Measurements from ENCODE around the gene DPF3. TPM values are rescaled to one million over a fixed set of nuclear protein-coding genes. Genes with fewer than 3 reads are reported as not detected.

Gene DPF3
- 1 to 10 TPM in 2 of 3 donors, not detected in 1; 1.5 to 1.8 TPM for polyA plus RNA-seq

- Mint-ChIP-seq H3K27me3 (ENCODE audit: low read depth in 3 of 3) (peaks cover 17 to 34% (median 31%) of the 10 kb centered on the region in 3 donors), H3K9me3 (no peaks in the 10 kb centered on the region), H3K4me3 (peak within 1 kb of the TSS; percentile 94 to 99 (median 96)), H3K36me3 (no peaks in the 10 kb centered on the region), H3K27ac (peak within 1 kb of the TSS; percentile 42 to 85 (median 73)), H3K4me1 (peaks cover 29 to 38% of the 10 kb centered on the region in 2 donors)
- peak; percentile 92 to 93 (median 92) for DNase-seq
These were observed at the start of gene DPF3 for GRCh38 chr14:72893636-72894322. TSS of gene DPF3 (minus strand) at chr14:72894101. CDS start at chr14:72894088, 13 bp downstream.

DNA sequence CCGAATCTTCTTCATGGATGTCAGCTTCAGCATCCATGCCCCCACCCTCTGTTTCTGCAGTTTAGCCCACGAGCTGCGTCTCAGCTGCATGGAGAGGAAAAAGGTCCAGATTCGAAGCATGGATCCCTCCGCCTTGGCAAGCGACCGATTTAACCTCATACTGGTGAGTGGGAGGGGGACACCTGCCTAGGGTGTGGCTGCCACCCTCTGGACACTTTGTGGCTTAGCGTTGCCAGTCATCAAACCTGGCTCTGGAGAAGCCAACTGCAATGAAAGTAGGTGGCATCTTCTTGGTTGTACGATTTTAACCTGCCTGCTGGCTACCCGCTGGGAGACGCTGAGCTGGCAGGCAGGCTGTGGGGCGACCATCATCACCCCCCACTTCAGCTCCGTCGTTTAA lies 49.0 kb upstream of the DPF3 start:
- H3K4me3 Mint-ChIP-seq, result no peak overlapping the region
- peaks cover 3 to 4% of the 10 kb centered on the region in 2 donors for H3K4me1 Mint-ChIP-seq
- no peaks in the 10 kb centered on the region for H3K9me3 Mint-ChIP-seq
- no peak overlapping the region for H3K27ac Mint-ChIP-seq
- H3K36me3 Mint-ChIP-seq, result peaks cover 6 to 43% (median 18%) of the 10 kb centered on the region in 3 donors
- H3K27me3 Mint-ChIP-seq (ENCODE audit: low read depth in 3 of 3), result peaks cover 0 to 2% (median 2%) of the 10 kb centered on the region in 3 donors
- no peak for DNase-seq

- Mint-ChIP-seq H3K4me3 (no peak overlapping the region), H3K9me3 (no peaks in the 10 kb centered on the region), H3K27me3 (ENCODE audit: low read depth in 3 of 3) (peaks cover 0 to 2% (median 2%) of the 10 kb centered on the region in 3 donors), H3K4me1 (peaks cover 15 to 19% of the 10 kb centered on the region in 2 donors), H3K27ac (no peak overlapping the region), H3K36me3 (peaks cover 6 to 40% (median 24%) of the 10 kb centered on the region in 3 donors)
- DNase-seq, result no peak
These were observed 47.5 kb upstream of the DPF3 start for GRCh38 chr14:72941286-72941985.

DNA sequence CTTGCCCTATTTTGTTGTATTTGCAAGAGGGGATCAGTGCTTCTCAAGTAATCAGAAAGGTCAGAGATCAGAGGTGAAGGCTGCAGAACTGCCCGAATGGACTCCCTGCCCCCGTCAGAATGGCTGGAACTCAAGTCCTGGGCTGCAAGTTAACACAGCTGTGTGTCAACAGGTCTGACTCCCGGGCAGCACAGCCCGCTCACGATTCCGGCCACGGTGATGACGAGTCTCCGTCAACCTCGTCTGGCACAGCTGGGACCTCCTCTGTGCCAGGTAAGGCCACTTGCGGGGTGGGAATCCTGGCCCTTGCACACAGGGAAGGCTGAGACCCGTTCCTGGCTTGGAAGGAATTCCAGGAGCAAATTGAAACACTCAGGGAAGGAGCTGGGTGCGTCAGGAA lies 45.7 kb upstream of the DPF3 start:
- Mint-ChIP-seq H3K27ac (no peak overlapping the region), H3K27me3 (ENCODE audit: low read depth in 3 of 3) (peaks cover 0 to 2% (median 0%) of the 10 kb centered on the region in 3 donors), H3K9me3 (no peaks in the 10 kb centered on the region), H3K36me3 (peaks cover 6 to 34% (median 25%) of the 10 kb centered on the region in 3 donors), H3K4me3 (no peak overlapping the region), H3K4me1 (peaks cover 15 to 20% of the 10 kb centered on the region in 2 donors)
- DNase-seq, result no peak

DNA sequence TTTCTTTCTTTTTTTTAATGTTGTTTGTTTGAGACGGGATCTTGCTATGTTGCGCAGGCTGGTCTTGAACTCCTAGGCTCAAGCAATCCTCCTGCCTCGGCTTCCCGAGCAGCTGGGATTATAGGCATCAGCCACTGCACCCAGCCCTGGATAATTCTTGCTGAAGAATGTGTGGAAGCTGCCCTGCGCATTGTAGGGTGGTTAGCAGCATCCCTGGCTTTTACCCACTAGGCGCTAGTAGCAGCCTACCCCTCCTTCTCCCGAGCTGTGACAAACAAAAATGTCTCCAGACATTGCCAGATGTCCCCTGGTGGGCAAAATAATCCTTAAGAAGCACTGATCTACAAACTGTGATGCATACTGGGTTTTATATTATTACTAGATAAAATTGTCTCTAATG lies 39.0 kb upstream of the DPF3 start:
- Mint-ChIP-seq H3K4me1 (peaks cover 11 to 15% of the 10 kb centered on the region in 2 donors), H3K36me3 (peaks cover 0 to 7% (median 2%) of the 10 kb centered on the region in 3 donors), H3K27me3 (ENCODE audit: low read depth in 3 of 3) (peaks cover 0 to 3% (median 0%) of the 10 kb centered on the region in 3 donors), H3K4me3 (no peak overlapping the region), H3K27ac (no peak overlapping the region), H3K9me3 (no peaks in the 10 kb centered on the region)
- DNase-seq, result no peak

GRCh38 chr14:72929316-72930080 lies 35.6 kb upstream of the DPF3 start:
- Mint-ChIP-seq H3K36me3 (no peaks in the 10 kb centered on the region), H3K27ac (no peak overlapping the region), H3K4me1 (peaks cover 12 to 14% of the 10 kb centered on the region in 2 donors), H3K27me3 (ENCODE audit: low read depth in 3 of 3) (peaks cover 3 to 13% (median 6%) of the 10 kb centered on the region in 3 donors), H3K9me3 (no peaks in the 10 kb centered on the region), H3K4me3 (peak overlapping the region in 1 of 5 donors; percentile 32)
- no peak for DNase-seq

DNA sequence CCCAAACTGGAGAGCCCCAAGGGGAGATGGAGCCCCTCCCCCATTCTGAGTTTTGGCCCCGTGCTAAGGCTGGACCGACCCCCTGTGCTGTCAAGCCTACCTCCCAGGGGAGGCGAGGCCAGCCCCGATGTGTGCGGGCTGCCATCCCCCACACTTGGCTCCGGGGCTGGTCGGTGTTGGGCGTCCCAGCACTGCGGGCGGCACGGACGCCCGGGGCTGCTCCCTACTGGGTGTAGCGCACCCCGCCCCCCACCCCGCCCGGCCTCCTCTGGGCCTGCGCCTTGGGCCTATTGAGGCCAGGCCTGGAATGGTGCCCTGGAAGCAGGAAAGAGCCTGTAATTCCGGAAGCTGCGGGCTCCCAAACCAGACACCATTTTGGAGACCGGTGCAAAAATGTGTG lies 35.0 kb upstream of the DPF3 start:
- H3K27ac Mint-ChIP-seq, result no peak overlapping the region
- H3K36me3 Mint-ChIP-seq, result no peaks in the 10 kb centered on the region
- peaks cover 12 to 14% of the 10 kb centered on the region in 2 donors for H3K4me1 Mint-ChIP-seq
- H3K9me3 Mint-ChIP-seq, result no peaks in the 10 kb centered on the region
- DNase-seq, result no peak
- peaks cover 3 to 13% (median 6%) of the 10 kb centered on the region in 3 donors for H3K27me3 Mint-ChIP-seq (ENCODE audit: low read depth in 3 of 3)
- no peak overlapping the region for H3K4me3 Mint-ChIP-seq

DNA sequence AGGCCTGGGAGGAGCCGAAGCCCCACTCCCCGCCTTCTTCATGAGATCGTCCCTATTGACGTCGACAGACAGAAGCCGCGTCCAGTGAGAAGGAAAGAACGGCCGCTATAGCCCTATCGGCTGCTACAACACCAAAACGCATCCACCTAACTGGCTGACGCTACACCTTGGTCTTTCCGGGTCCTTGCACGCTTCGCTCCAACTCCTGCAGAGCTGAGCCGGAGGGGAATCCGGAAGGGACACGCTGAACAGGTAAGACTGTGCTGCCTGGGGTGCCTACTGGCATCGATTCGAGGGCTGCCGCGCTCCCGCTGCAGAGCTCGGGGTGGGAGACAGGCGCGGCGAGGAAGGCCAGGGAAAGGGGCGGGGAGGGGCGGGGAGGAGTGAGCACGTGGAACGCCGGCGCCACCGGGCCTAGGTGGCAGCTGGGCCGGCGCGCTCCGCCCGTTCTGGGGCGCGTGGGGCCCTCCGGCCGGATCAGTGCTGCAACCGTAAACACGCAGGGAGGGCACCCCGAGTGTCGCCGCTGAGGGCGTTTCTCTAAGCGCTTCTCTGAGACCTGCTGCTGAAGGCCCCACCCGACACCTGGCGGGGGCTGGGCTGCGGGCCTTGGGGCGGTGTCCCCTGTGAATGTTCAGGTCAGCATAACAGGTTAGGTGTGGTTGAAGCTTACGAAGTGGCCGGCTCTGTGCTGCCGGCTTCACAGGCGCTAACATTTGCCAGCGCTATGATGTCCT lies 32.6 kb upstream of the DPF3 start, which contains the start of gene DCAF4:
Gene DCAF4, plus strand, starts transcription at position 173 of the 737 bp plus-strand sequence. CDS start 11,515 bp downstream, outside the sequence.
- peak within 1 kb of the TSS; percentile 66 to 96 (median 88) for H3K27ac Mint-ChIP-seq

GRCh38 chr14:72925815-72926291 lies 32.0 kb upstream of the DPF3 start:
- H3K4me1 Mint-ChIP-seq, result peaks cover 12 to 14% of the 10 kb centered on the region in 2 donors
- H3K27me3 Mint-ChIP-seq (ENCODE audit: low read depth in 3 of 3), result peaks cover 5 to 17% (median 6%) of the 10 kb centered on the region in 3 donors
- no peaks in the 10 kb centered on the region for H3K36me3 Mint-ChIP-seq
- peak overlapping the region; percentile 90 to 97 (median 95) for H3K4me3 Mint-ChIP-seq
- no peaks in the 10 kb centered on the region for H3K9me3 Mint-ChIP-seq
- no peak for DNase-seq
- H3K27ac Mint-ChIP-seq, result peak overlapping the region; percentile 66 to 96 (median 83)

More for the DNA sequence above, 32.6 kb upstream of the DPF3 start, which contains the start of gene DCAF4:
- Mint-ChIP-seq H3K4me3 (peak within 1 kb of the TSS; percentile 90 to 97 (median 95)), H3K4me1 (peaks cover 12 to 14% of the 10 kb centered on the region in 2 donors), H3K27me3 (ENCODE audit: low read depth in 3 of 3) (peaks cover 5 to 15% (median 6%) of the 10 kb centered on the region in 3 donors), H3K36me3 (no peaks in the 10 kb centered on the region), H3K9me3 (no peaks in the 10 kb centered on the region)
- DNase-seq, result peak; percentile 91 to 93 (median 92)

DNA sequence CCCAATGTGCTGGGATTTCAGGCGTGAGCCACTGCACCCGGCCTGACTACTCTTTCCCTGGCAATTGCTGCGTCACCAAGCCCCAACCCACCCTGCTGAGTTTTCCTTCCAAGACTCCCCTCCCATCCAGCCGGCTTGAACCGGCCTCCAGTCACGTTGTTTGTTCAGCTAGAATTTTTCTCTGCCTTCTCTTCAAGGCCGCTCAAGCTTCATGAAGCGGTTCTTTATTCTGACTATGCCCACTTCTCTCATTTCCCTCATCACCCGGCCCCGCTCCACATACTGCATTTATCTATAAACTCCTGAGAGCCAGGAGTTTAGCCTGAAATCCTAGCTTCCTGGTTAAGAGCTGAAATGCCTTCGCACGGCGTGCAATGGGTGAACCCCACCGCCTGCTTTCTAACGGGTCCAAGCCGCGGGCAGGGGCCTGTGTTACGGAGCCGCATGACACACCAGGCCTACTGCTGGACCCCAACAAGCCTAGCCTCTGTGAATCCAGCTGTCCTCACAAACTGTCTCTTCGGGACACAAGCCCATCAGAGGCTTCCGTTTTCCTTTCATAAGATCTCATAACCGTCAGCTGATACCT lies 31.4 kb upstream of the DPF3 start:
- DNase-seq, result no peak
- Mint-ChIP-seq H3K27me3 (ENCODE audit: low read depth in 3 of 3) (peaks cover 5 to 18% (median 6%) of the 10 kb centered on the region in 3 donors), H3K4me1 (peaks cover 12 to 14% of the 10 kb centered on the region in 2 donors), H3K36me3 (no peaks in the 10 kb centered on the region), H3K9me3 (no peaks in the 10 kb centered on the region), H3K27ac (peak overlapping the region; percentile 3 to 96 (median 66)), H3K4me3 (peak overlapping the region; percentile 90 to 97 (median 95))

- DNase-seq, result no peak
- peaks cover 6 to 19% (median 8%) of the 10 kb centered on the region in 3 donors for H3K27me3 Mint-ChIP-seq (ENCODE audit: low read depth in 3 of 3)
- H3K4me3 Mint-ChIP-seq, result peak overlapping the region in 1 of 5 donors; percentile 22
- H3K9me3 Mint-ChIP-seq, result no peaks in the 10 kb centered on the region
- peak overlapping the region in 1 of 6 donors; percentile 38 for H3K27ac Mint-ChIP-seq
- H3K36me3 Mint-ChIP-seq, result no peaks in the 10 kb centered on the region
- H3K4me1 Mint-ChIP-seq, result peaks cover 12 to 14% of the 10 kb centered on the region in 2 donors
These were observed 30.4 kb upstream of the DPF3 start for GRCh38 chr14:72924337-72924736.

- Mint-ChIP-seq H3K4me1 (peaks cover 8% of the 10 kb centered on the region in 2 donors), H3K27me3 (ENCODE audit: low read depth in 3 of 3) (peaks cover 6 to 15% (median 8%) of the 10 kb centered on the region in 3 donors), H3K4me3 (no peak overlapping the region), H3K9me3 (no peaks in the 10 kb centered on the region), H3K36me3 (no peaks in the 10 kb centered on the region), H3K27ac (no peak overlapping the region)
- no peak for DNase-seq
These were observed 27.5 kb upstream of the DPF3 start for GRCh38 chr14:72921396-72921795.

Measured in immature natural killer cell (primary cell).